Adipocyte (in vitro differentiated cells): ENCODE measurements around the gene SPIB.
A peak's percentile ranks its signal among the peaks of the same experiment; 100 is the strongest.

ENCODE experiments used
- DNase-seq: peaks from one replicate; pipeline ENCODE4 v3.0.0-alpha.2; 2015; ENCODE audit warnings: low read depth
- H3K27me3 ChIP-seq: replicated peaks from 2 replicates; pipeline ENCODE4 v1.7.0; 2013; ENCODE audit warnings: mild to moderate bottlenecking, low read length, moderate library complexity; ENCODE audit not compliant: control insufficient read depth, insufficient read depth
- H3K36me3 ChIP-seq: 2 replicates; pipeline ENCODE4 v1.7.0; 2013; ENCODE audit warnings: low read length, mild to moderate bottlenecking, moderate library complexity; ENCODE audit not compliant: control insufficient read depth, insufficient read depth, severe bottlenecking
- H3K4me1 ChIP-seq: 2 replicates; pipeline ENCODE4 v1.7.0; 2013; ENCODE audit warnings: mild to moderate bottlenecking, low read length, moderate library complexity; ENCODE audit not compliant: control insufficient read depth, insufficient read depth
- H3K4me3 ChIP-seq: 2 replicates; pipeline ENCODE4 v1.7.0; 2013; ENCODE audit warnings: mild to moderate bottlenecking, low read length, moderate library complexity
- H3K9ac ChIP-seq: 2 replicates; pipeline ENCODE4 v1.7.0; 2013; ENCODE audit warnings: mild to moderate bottlenecking, low read length, moderate library complexity
- H3K9me3 ChIP-seq: 2 replicates; pipeline ENCODE4 v1.7.0; 2013; ENCODE audit warnings: mild to moderate bottlenecking, low read length, moderate library complexity; ENCODE audit not compliant: control insufficient read depth

Gene SPIB

GRCh38 chr19:50453243-50453642 is 34.5 kb downstream of the SPIB start:
- H3K36me3 ChIP-seq: no peaks in the 10 kb centered on the region
- DNase-seq: no peak
- H3K9me3 ChIP-seq: no peaks in the 10 kb centered on the region
- H3K9ac ChIP-seq: no peak overlapping the region
- no peak overlapping the region for H3K4me3 ChIP-seq
- H3K27me3 ChIP-seq: peaks cover 36% of the 10 kb centered on the region
- no peaks in the 10 kb centered on the region for H3K4me1 ChIP-seq

GRCh38 chr19:50455992-50456391 is 37.3 kb downstream of the SPIB start:
- H3K36me3 ChIP-seq: no peaks in the 10 kb centered on the region
- no peak overlapping the region for H3K9ac ChIP-seq
- H3K27me3 ChIP-seq: peaks cover 26% of the 10 kb centered on the region
- H3K4me3 ChIP-seq: no peak overlapping the region
- DNase-seq: no peak
- H3K4me1 ChIP-seq: no peaks in the 10 kb centered on the region
- no peaks in the 10 kb centered on the region for H3K9me3 ChIP-seq

GRCh38 chr19:50457300-50457699 is 38.6 kb downstream of the SPIB start:
- H3K4me3 ChIP-seq: no peak overlapping the region
- no peaks in the 10 kb centered on the region for H3K9me3 ChIP-seq
- H3K9ac ChIP-seq: no peak overlapping the region
- no peaks in the 10 kb centered on the region for H3K4me1 ChIP-seq
- no peak for DNase-seq
- H3K27me3 ChIP-seq: peaks cover 20% of the 10 kb centered on the region
- H3K36me3 ChIP-seq: no peaks in the 10 kb centered on the region

- no peak overlapping the region for H3K4me3 ChIP-seq
- H3K9ac ChIP-seq: no peak overlapping the region
- no peaks in the 10 kb centered on the region for H3K4me1 ChIP-seq
- DNase-seq: no peak
- no peaks in the 10 kb centered on the region for H3K9me3 ChIP-seq
- no peaks in the 10 kb centered on the region for H3K36me3 ChIP-seq
- H3K27me3 ChIP-seq: peaks cover 16% of the 10 kb centered on the region
These were observed 39.8 kb downstream of the SPIB start for GRCh38 chr19:50458396-50459066.

DNA sequence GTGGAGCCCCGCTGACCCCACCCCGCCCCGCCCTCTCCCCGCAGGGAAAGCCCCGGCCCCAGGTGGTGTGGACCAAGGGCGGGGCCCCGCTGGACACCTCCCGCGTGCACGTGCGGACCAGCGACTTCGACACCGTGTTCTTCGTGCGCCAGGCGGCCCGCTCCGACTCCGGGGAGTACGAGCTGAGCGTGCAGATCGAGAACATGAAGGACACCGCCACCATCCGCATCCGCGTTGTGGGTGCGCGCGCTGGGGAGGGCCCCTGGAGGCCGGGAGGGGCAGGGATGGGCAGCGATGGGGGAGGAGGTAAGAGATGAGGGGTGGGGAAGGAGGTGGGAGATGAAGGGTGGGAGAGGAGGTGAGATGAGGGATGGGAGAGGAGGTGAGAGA is 40.3 kb downstream of the SPIB start:
- no peak overlapping the region for H3K4me3 ChIP-seq

DNA sequence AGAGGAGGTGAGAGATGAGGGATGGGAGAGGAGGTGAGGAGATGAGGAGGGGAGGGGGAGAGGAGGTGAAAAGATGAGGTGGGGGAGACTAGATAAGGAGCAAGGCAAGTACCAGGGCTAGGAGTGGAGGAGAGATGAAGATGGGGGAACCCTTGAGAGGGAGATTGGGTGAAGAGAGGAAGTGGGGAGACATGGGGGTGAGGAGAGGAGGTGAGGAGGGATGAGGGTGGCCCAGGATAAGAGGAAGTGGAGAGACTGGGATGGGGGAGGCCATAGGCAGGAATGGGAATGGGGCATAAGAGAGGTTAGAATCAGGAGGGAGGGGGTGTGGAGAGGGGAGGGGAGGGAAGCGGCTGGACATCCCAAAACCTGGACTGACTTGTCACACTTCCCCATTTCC is 40.9 kb downstream of the SPIB start:
- Histone ChIP-seq H3K36me3 (no peaks in the 10 kb centered on the region), H3K27me3 (peaks cover 16% of the 10 kb centered on the region), H3K4me3 (no peak overlapping the region), H3K9ac (no peak overlapping the region), H3K9me3 (no peaks in the 10 kb centered on the region), H3K4me1 (no peaks in the 10 kb centered on the region)
- DNase-seq: no peak

More for the DNA sequence above, 40.3 kb downstream of the SPIB start:
- Histone ChIP-seq H3K9me3 (no peaks in the 10 kb centered on the region), H3K9ac (no peak overlapping the region), H3K4me1 (no peaks in the 10 kb centered on the region), H3K27me3 (peaks cover 16% of the 10 kb centered on the region), H3K36me3 (no peaks in the 10 kb centered on the region)
- no peak for DNase-seq

- peaks cover 16% of the 10 kb centered on the region for H3K27me3 ChIP-seq
- H3K4me3 ChIP-seq: no peak overlapping the region
- H3K36me3 ChIP-seq: no peaks in the 10 kb centered on the region
- H3K9me3 ChIP-seq: no peaks in the 10 kb centered on the region
- H3K4me1 ChIP-seq: no peaks in the 10 kb centered on the region
- H3K9ac ChIP-seq: no peak overlapping the region
- no peak for DNase-seq
These were observed 41.5 kb downstream of the SPIB start for GRCh38 chr19:50460161-50460765.

DNA sequence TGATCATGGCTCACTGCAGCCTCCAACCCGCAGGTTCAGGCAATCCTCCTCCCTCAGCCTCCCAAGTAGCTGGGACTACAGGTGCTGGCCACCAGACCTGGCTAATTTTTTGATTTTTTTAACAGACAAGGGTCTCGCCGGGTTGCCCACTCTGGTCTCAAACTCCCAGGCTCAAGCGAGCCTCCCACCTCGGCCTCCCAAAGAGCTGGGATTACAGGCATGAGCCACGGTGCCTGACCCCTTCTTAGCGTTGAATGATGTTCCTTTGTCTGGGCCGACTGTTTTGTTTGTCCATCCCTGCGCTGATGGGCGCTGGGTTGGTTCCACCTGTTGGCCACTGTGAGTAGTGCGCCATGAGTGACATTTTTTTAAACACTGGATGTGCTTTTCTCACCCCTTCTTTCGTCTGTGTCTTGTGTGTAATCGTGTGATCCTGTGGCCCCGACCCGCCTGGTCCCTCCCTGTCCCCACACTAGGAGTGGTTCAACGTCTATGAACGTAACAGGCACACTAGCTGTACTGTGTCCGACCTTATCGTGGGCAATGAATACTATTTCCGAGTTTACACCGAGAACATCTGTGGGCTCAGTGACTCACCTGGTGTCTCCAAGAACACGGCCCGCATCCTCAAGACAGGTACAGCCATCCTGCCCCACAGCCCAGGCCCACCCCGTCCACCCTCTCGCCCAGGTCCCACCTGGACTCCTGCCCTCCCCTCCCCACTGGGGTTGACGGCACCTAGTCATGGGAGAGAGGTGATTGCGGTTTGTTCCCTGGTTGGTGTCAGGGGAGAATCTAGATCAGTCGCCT is 42.5 kb downstream of the SPIB start:
- H3K9ac ChIP-seq: no peak overlapping the region
- DNase-seq: peak; percentile 81
- H3K4me1 ChIP-seq: no peaks in the 10 kb centered on the region
- no peak overlapping the region for H3K4me3 ChIP-seq
- no peaks in the 10 kb centered on the region for H3K36me3 ChIP-seq
- no peaks in the 10 kb centered on the region for H3K9me3 ChIP-seq
- H3K27me3 ChIP-seq: peaks cover 16% of the 10 kb centered on the region

DNA sequence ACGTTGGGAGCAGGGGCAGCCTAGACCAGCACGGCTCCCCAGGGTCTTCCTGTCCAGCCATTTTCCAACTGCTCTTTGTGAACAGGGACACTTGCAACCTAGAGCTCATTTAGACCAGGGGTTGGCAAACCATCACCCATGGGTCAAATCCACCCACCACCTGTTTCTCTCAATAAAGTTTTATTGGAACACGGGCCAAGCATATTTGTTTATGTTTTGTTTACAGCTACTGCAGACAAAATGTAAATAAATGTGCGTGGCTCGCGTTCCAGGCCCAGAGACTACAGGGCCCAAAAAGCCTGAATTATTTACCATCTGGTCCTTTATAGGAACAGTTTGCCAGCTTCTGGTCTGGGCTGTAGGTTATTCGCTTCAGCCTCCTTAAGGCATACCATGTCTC is 44.2 kb downstream of the SPIB start:
- Histone ChIP-seq H3K9me3 (no peaks in the 10 kb centered on the region), H3K36me3 (no peaks in the 10 kb centered on the region), H3K9ac (no peak overlapping the region), H3K4me3 (no peak overlapping the region), H3K4me1 (no peaks in the 10 kb centered on the region), H3K27me3 (peaks cover 10% of the 10 kb centered on the region)
- DNase-seq: no peak

GRCh38 chr19:50464348-50464747 is 45.6 kb downstream of the SPIB start:
- H3K9ac ChIP-seq: no peak overlapping the region
- no peaks in the 10 kb centered on the region for H3K36me3 ChIP-seq
- H3K4me3 ChIP-seq: no peak overlapping the region
- no peaks in the 10 kb centered on the region for H3K4me1 ChIP-seq
- H3K27me3 ChIP-seq: peaks cover 10% of the 10 kb centered on the region
- no peaks in the 10 kb centered on the region for H3K9me3 ChIP-seq
- DNase-seq: no peak

DNA sequence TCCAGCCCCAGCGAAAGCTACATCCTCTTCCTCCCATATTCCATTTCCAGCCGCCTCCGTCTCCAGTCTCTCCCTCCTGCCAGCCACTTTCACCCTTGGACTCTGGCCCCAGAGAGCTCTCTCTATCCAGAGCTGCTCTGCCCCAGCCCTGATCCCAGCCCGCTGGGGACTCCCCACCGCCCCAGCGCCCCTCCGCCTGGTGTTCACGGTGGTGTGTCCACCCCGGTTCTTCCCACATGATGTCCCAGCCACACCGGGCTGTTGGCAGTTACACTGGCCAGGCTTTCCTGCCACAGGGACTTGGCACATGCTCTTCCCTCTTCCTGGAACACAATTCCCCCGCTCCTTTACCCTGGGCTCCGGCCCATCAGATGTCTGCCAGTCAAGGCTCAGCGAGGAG is 46.3 kb downstream of the SPIB start:
- peaks cover 10% of the 10 kb centered on the region for H3K27me3 ChIP-seq
- H3K4me1 ChIP-seq: no peaks in the 10 kb centered on the region
- H3K4me3 ChIP-seq: no peak overlapping the region
- DNase-seq: no peak
- H3K36me3 ChIP-seq: no peaks in the 10 kb centered on the region
- H3K9me3 ChIP-seq: no peaks in the 10 kb centered on the region
- H3K9ac ChIP-seq: no peak overlapping the region
